Right atrium auricular region (tissue), 2 donors: ENCODE results near the gene CEP112. TPM values are rescaled to one million over a fixed set of nuclear protein-coding genes. Genes with fewer than 3 reads are reported as not detected.

Experiments used
- DNase-seq: peaks from one replicate; pipeline ENCODE4 v3.0.0-alpha.2; 2019; ENCODE audit warnings: low spot score
- H3K27ac ChIP-seq, 2 donors: fragments of 200-600 bp; sonication (generic); 1 replicate in 1 of 2; 2 replicates in 1 of 2; pipeline ENCODE4 v1.5.1; 2016 to 2019
- H3K27me3 ChIP-seq, 2 donors: fragments of 200-600 bp; sonication (generic); one replicate each; pipeline versions ENCODE4 v1.5.1 to v1.6.0; 2017 to 2019
- H3K36me3 ChIP-seq: fragments of 200-600 bp; sonication (generic); one replicate; pipeline ENCODE4 v1.5.1; 2016
- H3K4me1 ChIP-seq, 2 donors: fragments of 200-600 bp; sonication (generic); one replicate each; pipeline versions ENCODE4 v1.5.1 to v1.6.0; 2017 to 2019
- H3K4me3 ChIP-seq, 2 donors: fragments of 200-600 bp; sonication (generic); 1 replicate in 1 of 2; 2 replicates in 1 of 2; pipeline ENCODE4 v1.5.1; 2017 to 2019; ENCODE audit warnings: mild to moderate bottlenecking in 1 of 2, moderate library complexity in 1 of 2
- H3K9me3 ChIP-seq, 2 donors: fragments of 200-600 bp; sonication (generic); one replicate each; pipeline ENCODE4 v1.5.1; 2019
- total RNA-seq, 2 donors: library from RNA; depleted of rRNA; stranded (reverse); fragments of >200 nt; gene quantifications; one replicate each; pipeline ENCODE4 v1.1.0, GENCODE V29; 2016
- TF ChIP-seq, protein P1 (sequence below), 2 donors: fragments of 200-600 bp; sonication (generic); IDR thresholded peaks; one replicate each; pipeline ENCODE4 v1.5.1; 2019; ENCODE audit warnings: antibody characterized with exemption in 2 of 2

CEP112 gene
- total RNA-seq, 2 donors from 2014 or later: 8.1 to 11.2 TPM

DNA sequence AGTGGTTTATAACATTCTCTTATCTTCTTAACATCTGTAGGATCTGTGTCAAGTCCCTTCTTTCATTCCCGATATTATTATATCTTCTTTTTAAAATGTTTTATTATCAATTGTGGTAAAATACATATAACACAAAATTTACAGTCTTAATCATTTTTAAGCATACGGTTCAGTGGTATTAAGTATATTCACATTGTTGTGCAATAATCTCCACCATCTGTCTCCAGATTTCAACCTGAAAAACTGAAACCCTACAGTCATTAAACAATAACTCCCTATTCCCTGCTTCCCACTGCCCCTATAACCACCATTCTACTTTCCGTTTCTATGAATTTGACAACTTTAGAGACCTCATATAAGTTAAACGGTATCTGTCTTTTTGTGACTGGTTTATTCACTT, 45.5 kb downstream of the CEP112 start:
- Histone ChIP-seq H3K4me1 (no peaks in the 10 kb centered on the region), H3K4me3 (no peak overlapping the region), H3K36me3 (no peaks in the 10 kb centered on the region), H3K9me3 (no peaks in the 10 kb centered on the region), H3K27ac (no peak overlapping the region), H3K27me3 (no peaks in the 10 kb centered on the region)
- TF ChIP-seq, protein P1, sequence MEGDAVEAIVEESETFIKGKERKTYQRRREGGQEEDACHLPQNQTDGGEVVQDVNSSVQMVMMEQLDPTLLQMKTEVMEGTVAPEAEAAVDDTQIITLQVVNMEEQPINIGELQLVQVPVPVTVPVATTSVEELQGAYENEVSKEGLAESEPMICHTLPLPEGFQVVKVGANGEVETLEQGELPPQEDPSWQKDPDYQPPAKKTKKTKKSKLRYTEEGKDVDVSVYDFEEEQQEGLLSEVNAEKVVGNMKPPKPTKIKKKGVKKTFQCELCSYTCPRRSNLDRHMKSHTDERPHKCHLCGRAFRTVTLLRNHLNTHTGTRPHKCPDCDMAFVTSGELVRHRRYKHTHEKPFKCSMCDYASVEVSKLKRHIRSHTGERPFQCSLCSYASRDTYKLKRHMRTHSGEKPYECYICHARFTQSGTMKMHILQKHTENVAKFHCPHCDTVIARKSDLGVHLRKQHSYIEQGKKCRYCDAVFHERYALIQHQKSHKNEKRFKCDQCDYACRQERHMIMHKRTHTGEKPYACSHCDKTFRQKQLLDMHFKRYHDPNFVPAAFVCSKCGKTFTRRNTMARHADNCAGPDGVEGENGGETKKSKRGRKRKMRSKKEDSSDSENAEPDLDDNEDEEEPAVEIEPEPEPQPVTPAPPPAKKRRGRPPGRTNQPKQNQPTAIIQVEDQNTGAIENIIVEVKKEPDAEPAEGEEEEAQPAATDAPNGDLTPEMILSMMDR (IDR thresholded peaks at IDR 0.05): no peak
- DNase-seq: no peak

GRCh38 chr17:66143657-66144282, 48.2 kb downstream of the CEP112 start:
- H3K27ac ChIP-seq: no peak overlapping the region
- H3K9me3 ChIP-seq: no peaks in the 10 kb centered on the region
- no peaks in the 10 kb centered on the region for H3K27me3 ChIP-seq
- H3K4me1 ChIP-seq: no peaks in the 10 kb centered on the region
- no peak overlapping the region for H3K4me3 ChIP-seq
- no peaks in the 10 kb centered on the region for H3K36me3 ChIP-seq
- no peak for DNase-seq
- TF ChIP-seq, protein P1 (IDR thresholded peaks at IDR 0.05): no peak

DNA sequence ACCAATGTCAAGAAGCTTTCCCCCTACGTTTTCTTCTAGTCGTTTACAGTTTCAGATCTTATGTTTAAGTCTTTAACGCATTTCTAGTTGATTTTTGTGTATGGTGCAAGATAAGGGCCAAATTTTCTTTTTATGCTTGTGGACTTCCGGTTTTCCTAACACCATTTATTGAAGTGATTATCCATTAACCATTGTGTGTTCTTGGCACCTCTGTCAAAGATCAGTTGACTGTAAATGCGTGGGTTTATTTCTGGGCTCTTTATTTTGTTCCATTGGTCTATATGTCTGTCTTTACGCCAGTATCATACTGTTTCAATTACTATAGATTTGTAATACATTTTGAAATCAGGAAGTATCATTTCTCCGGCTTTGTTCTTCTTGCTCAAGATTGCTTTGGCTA, 49.5 kb downstream of the CEP112 start:
- no peak overlapping the region for H3K27ac ChIP-seq
- H3K36me3 ChIP-seq: no peaks in the 10 kb centered on the region
- H3K9me3 ChIP-seq: no peaks in the 10 kb centered on the region
- no peak for DNase-seq
- TF ChIP-seq, protein P1 (IDR thresholded peaks at IDR 0.05): no peak
- no peaks in the 10 kb centered on the region for H3K4me1 ChIP-seq
- no peaks in the 10 kb centered on the region for H3K27me3 ChIP-seq
- no peak overlapping the region for H3K4me3 ChIP-seq

GRCh38 chr17:66138120-66138519, 53.8 kb downstream of the CEP112 start:
- no peak for DNase-seq
- TF ChIP-seq, protein P1 (IDR thresholded peaks at IDR 0.05): no peak
- Histone ChIP-seq H3K27me3 (no peaks in the 10 kb centered on the region), H3K9me3 (no peaks in the 10 kb centered on the region), H3K27ac (no peak overlapping the region), H3K36me3 (no peaks in the 10 kb centered on the region), H3K4me1 (no peaks in the 10 kb centered on the region), H3K4me3 (no peak overlapping the region)

GRCh38 chr17:66135896-66136295, 56.0 kb downstream of the CEP112 start:
- TF ChIP-seq, protein P1 (IDR thresholded peaks at IDR 0.05): no peak
- Histone ChIP-seq H3K4me1 (no peaks in the 10 kb centered on the region), H3K27me3 (no peaks in the 10 kb centered on the region), H3K4me3 (no peak overlapping the region), H3K9me3 (no peaks in the 10 kb centered on the region), H3K36me3 (no peaks in the 10 kb centered on the region), H3K27ac (no peak overlapping the region)
- no peak for DNase-seq

DNA sequence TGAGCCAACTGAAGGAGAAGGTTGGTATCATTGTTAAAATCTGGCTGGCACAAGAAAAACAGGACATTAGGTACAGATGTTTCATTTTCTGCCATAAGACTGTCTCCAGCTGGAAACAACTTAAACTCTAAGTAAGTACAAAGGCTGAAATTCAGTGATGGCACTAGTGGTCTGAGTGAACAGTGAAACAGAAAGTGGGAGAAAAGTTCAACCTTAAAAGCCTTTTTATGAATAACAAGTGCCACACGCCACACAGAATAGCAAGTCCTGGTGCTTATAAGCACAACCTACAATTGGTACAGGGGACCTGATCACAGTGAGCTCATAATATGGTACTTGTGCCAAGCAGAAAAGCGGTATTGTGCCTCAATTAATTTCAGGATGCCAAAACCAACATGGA, 56.7 kb downstream of the CEP112 start:
- TF ChIP-seq, protein P1 (IDR thresholded peaks at IDR 0.05): no peak
- Histone ChIP-seq H3K36me3 (no peaks in the 10 kb centered on the region), H3K4me3 (no peak overlapping the region), H3K27me3 (no peaks in the 10 kb centered on the region), H3K4me1 (no peaks in the 10 kb centered on the region), H3K9me3 (no peaks in the 10 kb centered on the region), H3K27ac (no peak overlapping the region)
- no peak for DNase-seq
